CD14-positive monocyte (primary cell): ENCODE results near the gene CBFB. TPM values are rescaled to one million over a fixed set of nuclear protein-coding genes. Genes with fewer than 3 reads are reported as not detected.

Experiments
- DNase-seq, 3 donors: peaks; one replicate each; pipeline ENCODE4 v3.0.0-alpha.2; 2011 to 2022
- H2AFZ ChIP-seq: 2 replicates; pipeline ENCODE4 v1.6.0; 2012; ENCODE audit warnings: mild to moderate bottlenecking, low read depth, low read length, inconsistent platforms; ENCODE audit not compliant: insufficient read depth, poor library complexity, severe bottlenecking
- H3K27ac ChIP-seq, 2 donors: 1 replicate in 1 of 2; 2 replicates in 1 of 2; pipeline ENCODE4 v1.5.1; 2012 to 2013; ENCODE audit warnings: low read length in 2 of 2, control low read depth in 1 of 2, inconsistent platforms in 1 of 2, low read depth in 1 of 2, mild to moderate bottlenecking in 1 of 2
- H3K27me3 ChIP-seq, 2 donors: one replicate each; pipeline versions ENCODE4 v1.6.0 to v1.6.1; 2011 to 2013; ENCODE audit warnings: low read length in 2 of 2; ENCODE audit not compliant: control insufficient read depth in 2 of 2, insufficient read depth in 2 of 2
- H3K36me3 ChIP-seq, 2 donors: replicated peaks in 1 of 2; 1 replicate in 1 of 2; 2 replicates in 1 of 2; pipeline versions ENCODE4 v1.5.1 to v1.6.1; 2012 to 2013; ENCODE audit warnings: low read length in 2 of 2, control low read depth in 1 of 2, inconsistent platforms in 1 of 2, mild to moderate bottlenecking in 1 of 2; ENCODE audit not compliant: insufficient read depth in 2 of 2, control insufficient read depth in 1 of 2
- H3K4me1 ChIP-seq, 2 donors: 1 replicate in 1 of 2; 2 replicates in 1 of 2; pipeline versions ENCODE4 v1.5.1 to v1.6.1; 2012 to 2013; ENCODE audit warnings: low read length in 2 of 2, control low read depth in 1 of 2, inconsistent platforms in 1 of 2, mild to moderate bottlenecking in 1 of 2, moderate library complexity in 1 of 2; ENCODE audit not compliant: insufficient read depth in 2 of 2, control insufficient read depth in 1 of 2
- H3K4me2 ChIP-seq: replicated peaks from 2 replicates; pipeline ENCODE3; 2012; ENCODE audit warnings: low read length, moderate library complexity, mild to moderate bottlenecking; ENCODE audit not compliant: poor library complexity, severe bottlenecking; ENCODE audit errors: extremely low read depth
- H3K4me3 ChIP-seq, 3 experiments: fragments of 200-600 bp in 1 of 3; sonication (generic) in 1 of 3; replicated peaks in 1 of 3; 1 replicate in 2 of 3; 2 replicates in 1 of 3; pipeline ENCODE4 v1.5.1; 2011 to 2013; ENCODE audit warnings: low read length in 3 of 3, mild to moderate bottlenecking in 3 of 3, control low read depth in 2 of 3, low read depth in 2 of 3, inconsistent platforms in 1 of 3, moderate library complexity in 1 of 3
- H3K79me2 ChIP-seq: 2 replicates; pipeline ENCODE4 v1.6.0; 2012; ENCODE audit warnings: mild to moderate bottlenecking, control low read depth, inconsistent platforms, low read length, moderate library complexity; ENCODE audit not compliant: insufficient read depth
- H3K9ac ChIP-seq: 2 replicates; pipeline ENCODE4 v1.6.0; 2017; ENCODE audit warnings: low read length, mild to moderate bottlenecking; ENCODE audit not compliant: insufficient read depth, poor library complexity, severe bottlenecking
- H3K9me3 ChIP-seq, 2 donors: replicated peaks in 1 of 2; 1 replicate in 1 of 2; 2 replicates in 1 of 2; pipeline versions ENCODE4 v1.5.1 to v1.6.1; 2012 to 2013; ENCODE audit warnings: low read length in 2 of 2, control low read depth in 1 of 2; ENCODE audit not compliant: control insufficient read depth in 1 of 2, insufficient read depth in 1 of 2
- H4K20me1 ChIP-seq: 2 replicates; pipeline ENCODE4 v1.6.0; 2012; ENCODE audit warnings: mild to moderate bottlenecking, low read length, control low read depth, moderate library complexity; ENCODE audit not compliant: insufficient read depth
- H3K27ac Mint-ChIP-seq, 7 donors: one replicate each; pipeline ENCODE4 v1.8.0; 2020; ENCODE audit warnings: mild to moderate bottlenecking in 7 of 7, mixed read lengths in 7 of 7, moderate library complexity in 6 of 7, inconsistent platforms in 2 of 7
- H3K27me3 Mint-ChIP-seq, 3 donors: one replicate each; pipeline ENCODE4 v1.8.0; 2021 to 2022; ENCODE audit warnings: low read depth in 3 of 3, mild to moderate bottlenecking in 3 of 3, mixed read lengths in 3 of 3, moderate library complexity in 3 of 3, inconsistent platforms in 1 of 3
- H3K36me3 Mint-ChIP-seq, 2 donors: one replicate each; pipeline ENCODE4 v1.8.0; 2020; ENCODE audit warnings: mixed read lengths in 2 of 2, inconsistent platforms in 1 of 2, mild to moderate bottlenecking in 1 of 2
- H3K4me1 Mint-ChIP-seq: one replicate; pipeline ENCODE4 v1.8.0; 2020; ENCODE audit warnings: mild to moderate bottlenecking, mixed read lengths
- H3K4me3 Mint-ChIP-seq, 2 donors: one replicate each; pipeline ENCODE4 v1.8.0; 2020; ENCODE audit warnings: mild to moderate bottlenecking in 2 of 2, mixed read lengths in 2 of 2, moderate library complexity in 1 of 2
- H3K9me3 Mint-ChIP-seq, 7 donors: one replicate each; pipeline ENCODE4 v1.8.0; 2020 to 2022; ENCODE audit warnings: mixed read lengths in 7 of 7, mild to moderate bottlenecking in 6 of 7, moderate library complexity in 6 of 7, inconsistent platforms in 2 of 7
- WGBS: methylation state at CpG from one replicate; pipeline ENCODE4 v1.1.5; 2013; ENCODE audit warnings: missing lambda C conversion rate; ENCODE audit not compliant: insufficient coverage; 5-methylcytosine and 5-hydroxymethylcytosine counted together
- intact Hi-C, 2 donors: fragments of 100-400 bp; cut with micrococcal nuclease; formaldehyde crosslinking; loops; one replicate each; pipeline versions ENCODE4 v1.15.0 to v1.15.1; 2023
- polyA plus RNA-seq, 3 donors: library from polyadenylated mRNA; depleted of rRNA in 1 of 3; unstranded in 2 of 3; stranded (reverse) in 1 of 3; fragments of 300-500 nt in 2 of 3; fragments of >200 nt in 1 of 3; fragmentation: Illumina TruSeq in 2 of 3; gene quantifications; 1 replicate in 2 of 3; 2 replicates in 1 of 3; pipeline ENCODE4 v1.2.3, GENCODE V29; 2012 to 2021
- TF ChIP-seq, protein P1 (sequence below): fragments of 200-600 bp; IDR thresholded peaks from one replicate; pipeline ENCODE4 v1.8.0; 2022; ENCODE audit warnings: antibody characterized with exemption, mild to moderate bottlenecking

The CBFB gene
- polyA plus RNA-seq, 3 donors, result 28.3 to 45.4 (median 29.5) TPM

DNA sequence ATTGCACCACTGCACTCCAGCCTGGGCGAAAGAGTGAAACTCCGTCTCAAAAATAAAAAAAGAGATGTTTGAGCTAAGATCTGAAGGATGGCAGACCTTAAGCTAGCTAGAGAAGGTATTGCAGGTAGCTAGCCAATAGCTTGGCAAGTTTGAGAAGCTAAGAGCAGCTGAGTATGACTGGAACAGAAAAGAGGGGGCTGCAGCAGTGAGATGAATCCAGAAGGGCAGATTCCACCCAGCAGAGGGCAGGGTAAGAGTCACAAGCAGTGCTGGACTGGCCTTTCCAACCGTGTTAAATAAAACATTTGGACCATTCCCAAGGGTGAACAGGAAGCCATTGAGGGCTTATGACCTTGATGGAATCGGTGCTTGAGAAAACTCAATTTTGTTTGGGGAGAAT lies 75.1 kb downstream of the CBFB start:
- H3K27me3 Mint-ChIP-seq, result no peaks in the 10 kb centered on the region
- no peaks in the 10 kb centered on the region for H3K27me3 ChIP-seq
- peaks cover 22 to 24% of the 10 kb centered on the region in 2 donors for H3K4me1 ChIP-seq
- H3K27ac Mint-ChIP-seq, result peak overlapping the region in 5 of 7 donors; percentile 26 to 78 (median 58)
- TF ChIP-seq, protein P1, sequence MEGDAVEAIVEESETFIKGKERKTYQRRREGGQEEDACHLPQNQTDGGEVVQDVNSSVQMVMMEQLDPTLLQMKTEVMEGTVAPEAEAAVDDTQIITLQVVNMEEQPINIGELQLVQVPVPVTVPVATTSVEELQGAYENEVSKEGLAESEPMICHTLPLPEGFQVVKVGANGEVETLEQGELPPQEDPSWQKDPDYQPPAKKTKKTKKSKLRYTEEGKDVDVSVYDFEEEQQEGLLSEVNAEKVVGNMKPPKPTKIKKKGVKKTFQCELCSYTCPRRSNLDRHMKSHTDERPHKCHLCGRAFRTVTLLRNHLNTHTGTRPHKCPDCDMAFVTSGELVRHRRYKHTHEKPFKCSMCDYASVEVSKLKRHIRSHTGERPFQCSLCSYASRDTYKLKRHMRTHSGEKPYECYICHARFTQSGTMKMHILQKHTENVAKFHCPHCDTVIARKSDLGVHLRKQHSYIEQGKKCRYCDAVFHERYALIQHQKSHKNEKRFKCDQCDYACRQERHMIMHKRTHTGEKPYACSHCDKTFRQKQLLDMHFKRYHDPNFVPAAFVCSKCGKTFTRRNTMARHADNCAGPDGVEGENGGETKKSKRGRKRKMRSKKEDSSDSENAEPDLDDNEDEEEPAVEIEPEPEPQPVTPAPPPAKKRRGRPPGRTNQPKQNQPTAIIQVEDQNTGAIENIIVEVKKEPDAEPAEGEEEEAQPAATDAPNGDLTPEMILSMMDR, result peak; percentile 18
- DNase-seq, result no peak
- no peak overlapping the region for H3K4me2 ChIP-seq
- no peak overlapping the region for H3K4me3 Mint-ChIP-seq
- no peaks in the 10 kb centered on the region for H3K9me3 ChIP-seq
- H3K79me2 ChIP-seq, result no peaks in the 10 kb centered on the region
- H2AFZ ChIP-seq, result no peak overlapping the region
- H4K20me1 ChIP-seq, result no peaks in the 10 kb centered on the region
- no peak overlapping the region for H3K4me3 ChIP-seq
- H3K36me3 Mint-ChIP-seq, result peaks cover 15 to 25% of the 10 kb centered on the region in 2 donors
- H3K9me3 Mint-ChIP-seq, result peaks cover 0 to 3% (median 0%) of the 10 kb centered on the region in 7 donors
- H3K36me3 ChIP-seq, result peaks cover 18 to 34% of the 10 kb centered on the region in 2 donors
- intact Hi-C loops, result loop anchor here in 1 of 2 donors (10.0 kb wide), 1 partner anchor 79 kb away; the partner anchor contains the start of gene CBFB
- no peak overlapping the region for H3K9ac ChIP-seq
- WGBS, result 60% methylated on average over 3 of the region's 4 CpGs
- peaks cover 30% of the 10 kb centered on the region for H3K4me1 Mint-ChIP-seq
- H3K27ac ChIP-seq, result peak overlapping the region in 1 of 2 donors; percentile 80

DNA sequence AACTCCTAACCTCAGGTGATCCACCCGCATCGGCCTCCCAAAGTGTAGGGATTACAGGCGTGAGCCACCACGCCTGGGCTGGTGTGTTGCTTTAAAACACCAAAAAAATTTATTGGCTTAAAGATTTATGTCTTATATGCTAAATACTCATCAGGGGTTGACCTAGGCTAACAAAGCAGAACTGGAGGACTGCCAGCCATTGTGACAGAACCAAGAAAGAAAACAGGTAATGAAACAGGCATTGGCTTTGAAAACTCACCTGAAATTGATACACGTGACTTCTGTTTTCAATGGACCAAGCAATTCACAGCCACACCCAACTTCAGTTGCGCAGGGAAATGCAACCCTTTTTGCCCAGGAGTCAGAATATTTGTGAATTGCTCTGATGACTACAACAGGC lies 75.9 kb downstream of the CBFB start:
- Histone ChIP-seq H4K20me1 (no peaks in the 10 kb centered on the region), H3K27ac (peak overlapping the region; percentile 52 to 80), H3K9me3 (no peaks in the 10 kb centered on the region), H3K4me1 (peaks cover 27 to 28% of the 10 kb centered on the region in 2 donors), H3K9ac (peak overlapping the region; percentile 15), H3K27me3 (no peaks in the 10 kb centered on the region), H3K79me2 (peaks cover 1% of the 10 kb centered on the region), H3K4me2 (peak overlapping the region; percentile 51), H2AFZ (peak overlapping the region; percentile 53), H3K4me3 (peak overlapping the region in 1 of 3 experiments; percentile 55), H3K36me3 (peaks cover 11 to 26% of the 10 kb centered on the region in 2 donors)
- H3K27me3 Mint-ChIP-seq, result no peaks in the 10 kb centered on the region
- peaks cover 10 to 17% of the 10 kb centered on the region in 2 donors for H3K36me3 Mint-ChIP-seq
- peaks cover 0 to 3% (median 0%) of the 10 kb centered on the region in 7 donors for H3K9me3 Mint-ChIP-seq
- 8% methylated on average over 2 of the region's 6 CpGs for WGBS
- intact Hi-C loops, result loop anchor here in 1 of 2 donors (10.0 kb wide), 1 partner anchor 80 kb away; the partner anchor contains the start of gene CBFB
- TF ChIP-seq, protein P1, result no peak
- H3K4me3 Mint-ChIP-seq, result peak overlapping the region in 1 of 2 donors; percentile 71
- peaks cover 34% of the 10 kb centered on the region for H3K4me1 Mint-ChIP-seq
- peak; percentile 9 to 30 (median 17) for DNase-seq
- H3K27ac Mint-ChIP-seq, result peak overlapping the region; percentile 73 to 91 (median 85)
